ENCODE measurements around the gene KRTAP1-1. TPM values are rescaled to one million over a fixed set of nuclear protein-coding genes. Genes with fewer than 3 reads are reported as not detected.
"Not testable (repeated sequence)": the region's sequence is repeated elsewhere in the genome, so short reads cannot be mapped to it uniquely, and the experiment has no call there.

Gene KRTAP1-1
- total and polyA plus RNA-seq, 12 donors = not detected

DNA sequence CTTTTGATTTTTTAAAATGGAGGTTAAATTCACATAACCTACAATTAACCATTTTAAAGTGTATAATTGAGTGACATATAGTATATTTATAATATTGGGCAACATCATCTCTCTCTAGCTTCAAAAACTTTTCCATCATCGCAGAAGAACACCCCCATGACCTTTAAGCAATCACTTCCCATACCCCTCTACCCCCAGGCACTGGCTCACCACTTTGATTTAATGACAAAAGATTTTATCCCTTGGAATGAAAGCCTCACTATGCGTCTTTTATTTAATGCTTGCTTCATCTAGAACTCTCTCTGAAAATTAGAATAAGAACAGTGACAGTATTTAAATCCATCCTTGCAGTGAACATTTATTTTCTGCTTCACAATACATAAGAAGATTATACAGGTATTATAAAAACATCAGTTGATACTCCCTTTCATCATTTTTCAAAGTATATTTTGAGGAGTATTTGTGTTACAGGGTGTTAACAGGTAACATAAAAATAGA is 3.3 kb downstream of the KRTAP1-1 start:
- WGBS, 2 donors = 82 to 83% methylated on average over 2 of the region's 2 CpGs
- ATAC-seq (no peak), DNase-seq (no peak)
- H3K9me3 ChIP-seq = peaks cover 0 to 3% (median 0%) of the 10 kb centered on the region in 11 donors
- intact Hi-C loops (cut with DNase I) = no loop called here
- no peaks in the 10 kb centered on the region for H3K36me3 ChIP-seq
- H3K4me3 ChIP-seq = no peak overlapping the region
- H3K4me1 ChIP-seq = no peaks in the 10 kb centered on the region
- no peak overlapping the region for H3K27ac ChIP-seq
- TF ChIP-seq, protein P1, sequence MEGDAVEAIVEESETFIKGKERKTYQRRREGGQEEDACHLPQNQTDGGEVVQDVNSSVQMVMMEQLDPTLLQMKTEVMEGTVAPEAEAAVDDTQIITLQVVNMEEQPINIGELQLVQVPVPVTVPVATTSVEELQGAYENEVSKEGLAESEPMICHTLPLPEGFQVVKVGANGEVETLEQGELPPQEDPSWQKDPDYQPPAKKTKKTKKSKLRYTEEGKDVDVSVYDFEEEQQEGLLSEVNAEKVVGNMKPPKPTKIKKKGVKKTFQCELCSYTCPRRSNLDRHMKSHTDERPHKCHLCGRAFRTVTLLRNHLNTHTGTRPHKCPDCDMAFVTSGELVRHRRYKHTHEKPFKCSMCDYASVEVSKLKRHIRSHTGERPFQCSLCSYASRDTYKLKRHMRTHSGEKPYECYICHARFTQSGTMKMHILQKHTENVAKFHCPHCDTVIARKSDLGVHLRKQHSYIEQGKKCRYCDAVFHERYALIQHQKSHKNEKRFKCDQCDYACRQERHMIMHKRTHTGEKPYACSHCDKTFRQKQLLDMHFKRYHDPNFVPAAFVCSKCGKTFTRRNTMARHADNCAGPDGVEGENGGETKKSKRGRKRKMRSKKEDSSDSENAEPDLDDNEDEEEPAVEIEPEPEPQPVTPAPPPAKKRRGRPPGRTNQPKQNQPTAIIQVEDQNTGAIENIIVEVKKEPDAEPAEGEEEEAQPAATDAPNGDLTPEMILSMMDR (IDR thresholded peaks at IDR 0.05) = no peak
- peaks cover 0 to 13% (median 6%) of the 10 kb centered on the region in 7 donors for H3K27me3 ChIP-seq

DNA sequence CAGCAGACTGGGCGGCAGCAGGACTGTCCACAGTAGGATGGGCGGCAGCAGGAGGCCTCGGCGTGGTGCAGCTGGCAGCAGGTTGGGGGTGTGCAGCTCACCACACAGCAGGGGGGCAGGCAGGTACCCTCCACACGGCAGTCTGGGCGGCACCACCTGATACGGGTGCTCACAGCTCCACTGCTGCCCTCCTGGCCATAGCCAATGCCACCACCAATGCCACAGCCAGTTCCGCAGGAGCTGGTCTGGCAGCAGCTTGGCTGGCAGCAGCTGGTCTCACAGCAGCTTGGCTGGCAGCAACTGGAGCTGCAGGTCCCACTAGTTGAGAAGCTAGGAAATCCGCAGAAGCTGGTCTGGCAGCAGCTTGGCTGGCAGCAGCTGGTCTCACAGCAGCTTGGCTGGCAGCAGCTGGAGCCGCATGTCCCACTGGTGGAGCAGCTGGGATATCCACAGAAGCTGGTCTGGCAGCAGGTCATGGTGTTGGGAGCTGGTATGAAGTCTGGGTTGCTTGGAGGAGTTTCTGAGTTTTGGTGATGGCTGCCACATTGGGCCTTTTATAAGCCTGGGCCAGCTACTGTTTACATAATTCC is 6.8 kb downstream of the KRTAP1-1 start, which contains the start of gene KRTAP1-3:
Gene KRTAP1-3, minus strand, starts transcription at position 529 of the 590 bp plus-strand sequence. Its CDS starts 53 bp downstream, at position 476.
- H3K9me3 ChIP-seq; DNase-seq; H3K4me3 ChIP-seq; H3K36me3 ChIP-seq; intact Hi-C loops (cut with DNase I); H3K4me1 ChIP-seq; H3K27ac ChIP-seq: not testable (repeated sequence)
- 88 to 90% methylated on average over 10 of the region's 10 CpGs for WGBS, 2 donors
- peaks cover 0 to 22% (median 14%) of the 10 kb centered on the region in 7 donors for H3K27me3 ChIP-seq
- peak in 1 of 8 donors; percentile 27 for ATAC-seq

DNA sequence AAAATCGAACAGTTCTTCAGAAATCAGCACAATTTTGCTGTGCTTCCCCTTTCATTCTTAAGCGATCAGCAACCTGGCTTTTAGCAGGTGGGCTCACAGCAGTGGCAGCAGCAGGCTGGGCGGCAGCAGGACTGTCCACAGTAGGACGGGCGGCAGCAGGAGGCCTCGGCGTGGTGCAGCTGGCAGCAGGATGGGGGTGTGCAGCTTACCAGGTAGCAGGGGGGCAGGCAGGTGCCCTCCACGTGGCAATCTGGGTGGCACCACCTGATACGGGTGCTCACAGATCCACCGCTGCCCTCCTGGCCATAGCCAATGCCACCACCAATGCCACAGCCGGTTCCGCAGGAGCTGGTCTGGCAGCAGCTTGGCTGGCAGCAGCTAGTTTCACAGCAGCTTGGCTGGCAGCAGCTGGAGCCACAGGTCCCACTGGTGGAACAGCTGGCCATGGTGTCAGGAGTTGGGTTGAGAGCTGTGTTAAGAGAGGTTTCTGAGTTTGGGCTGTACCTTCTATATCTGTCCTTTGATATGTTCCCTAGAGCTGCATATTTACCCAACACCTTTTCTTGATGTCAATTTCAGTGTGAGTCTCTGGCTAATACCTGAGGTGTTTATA is 11.5 kb downstream of the KRTAP1-1 start, which contains the start of gene KRTAP1-4:
Gene KRTAP1-4, minus strand, starts transcription at position 563 of the 613 bp plus-strand sequence. Its CDS starts 117 bp downstream, at position 446.
- H3K27me3 ChIP-seq = peaks cover 0 to 57% (median 31%) of the 10 kb centered on the region in 7 donors
- H3K9me3 ChIP-seq = no peaks in the 10 kb centered on the region
- intact Hi-C loops (cut with DNase I) = no loop called here
- WGBS, 2 donors = 78 to 88% methylated on average over 12 of the region's 12 CpGs
- DNase-seq (no peak), ATAC-seq (no peak)
- TF ChIP-seq, protein P1 (IDR thresholded peaks at IDR 0.05) = no peak
- H3K27ac ChIP-seq = no peak within 1 kb of the TSS
- H3K36me3 ChIP-seq = no peaks in the 10 kb centered on the region
- no peak within 1 kb of the TSS for H3K4me3 ChIP-seq
- no peaks in the 10 kb centered on the region for H3K4me1 ChIP-seq

DNA sequence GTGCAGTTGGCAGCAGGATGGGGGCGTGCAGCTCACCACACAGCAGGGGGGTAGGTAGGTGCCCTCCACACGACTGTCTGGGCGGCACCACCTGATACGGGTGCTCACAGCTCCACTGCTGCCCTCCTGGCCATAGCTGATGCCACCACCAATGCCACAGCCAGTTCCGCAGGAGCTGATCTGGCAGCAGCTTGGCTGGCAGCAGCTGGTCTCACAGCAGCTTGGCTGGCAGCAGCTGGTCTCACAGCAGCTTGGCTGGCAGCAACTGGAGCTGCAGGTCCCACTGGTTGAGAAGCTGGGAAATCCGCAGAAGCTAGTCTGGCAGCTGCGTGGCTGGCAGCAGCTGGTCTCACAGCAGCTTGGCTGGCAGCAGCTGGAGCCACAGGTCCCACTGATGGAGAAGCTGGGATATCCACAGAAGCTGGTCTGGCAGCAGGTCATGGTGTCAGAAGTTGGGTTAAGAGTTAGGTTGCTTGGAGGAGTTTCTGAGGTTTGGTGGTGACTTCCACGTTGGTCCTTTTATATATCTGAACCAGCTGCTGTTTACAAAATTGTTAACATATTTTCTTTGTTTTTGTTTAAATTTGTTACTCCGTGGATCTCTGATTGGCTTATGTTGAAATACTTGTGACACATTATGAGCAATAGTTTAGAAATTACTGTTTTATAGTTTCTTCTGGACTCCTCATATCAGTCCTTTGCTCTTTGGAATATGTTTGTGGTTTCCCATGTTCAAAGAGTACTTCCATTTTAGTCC is 14.4 kb downstream of the KRTAP1-1 start, which contains the start of gene KRTAP1-5:
Gene KRTAP1-5, minus strand, starts transcription at position 494 of the 757 bp plus-strand sequence. Its CDS starts 53 bp downstream, at position 441.
- TF ChIP-seq, protein P1 (IDR thresholded peaks at IDR 0.05) = no peak
- no peak for DNase-seq
- 67 to 75% methylated on average over 9 of the region's 9 CpGs for WGBS, 2 donors
- H3K4me1 ChIP-seq = no peaks in the 10 kb centered on the region
- H3K4me3 ChIP-seq = no peak within 1 kb of the TSS
- no peak within 1 kb of the TSS for H3K27ac ChIP-seq
- H3K9me3 ChIP-seq = peaks cover 0 to under 1% (median 0%) of the 10 kb centered on the region in 11 donors
- H3K36me3 ChIP-seq = no peaks in the 10 kb centered on the region
- peaks cover 0 to 47% (median 26%) of the 10 kb centered on the region in 7 donors for H3K27me3 ChIP-seq
- ATAC-seq = no peak
- intact Hi-C loops (cut with DNase I) = no loop called here

All from heart right ventricle (tissue), 16 donors.